ENCODE results near the gene PODXL.

PODXL gene

DNA sequence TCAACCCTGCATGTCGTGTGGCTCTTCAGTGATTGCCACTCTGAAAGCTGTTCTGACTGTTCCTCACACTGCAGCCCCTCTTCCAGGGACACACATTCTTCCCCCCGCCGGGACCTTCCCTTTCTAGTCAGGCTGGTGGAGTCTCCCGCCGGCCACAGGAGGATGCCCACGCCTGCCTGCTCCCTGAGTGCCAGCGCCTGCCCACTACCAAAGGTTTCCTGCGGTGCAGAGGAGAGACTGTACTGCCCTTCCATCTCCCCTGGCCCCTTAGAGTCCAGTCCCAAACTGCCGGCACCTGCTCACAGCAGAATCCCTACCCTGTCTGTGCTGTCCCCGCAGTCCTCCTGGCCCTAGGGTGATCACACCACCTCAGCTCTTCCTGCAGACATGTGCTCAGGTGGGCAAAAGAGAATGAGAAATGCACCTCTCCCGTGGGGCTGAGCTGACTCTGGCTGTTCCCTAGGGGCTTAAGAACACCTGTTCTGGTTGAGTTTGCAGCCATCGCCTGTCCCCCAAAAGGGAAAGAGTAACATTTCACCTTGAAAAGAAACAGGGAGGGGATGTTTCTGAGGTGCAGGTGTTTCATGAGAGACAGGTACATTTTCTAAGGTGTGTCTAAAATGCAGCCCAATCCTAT, 1.4 kb downstream of the PODXL start:
- Histone ChIP-seq H3K9ac (ENCODE audit: low read depth, low read length, poor library complexity) (peak overlapping the region; percentile 38), H2AK5ac (ENCODE audit: low read depth, low read length) (no peak overlapping the region), H3K14ac (ENCODE audit: low read length) (no peak overlapping the region), H3K4ac (ENCODE audit: low read length) (no peak overlapping the region), H4K8ac (ENCODE audit: low read depth, low read length) (no peak overlapping the region), H3K36me3 (replicated peaks in 1 of 2; ENCODE audit: control insufficient read depth in 2 of 2, insufficient read depth in 2 of 2, low read length in 2 of 2) (peaks cover 0 to 34% of the 10 kb centered on the region in 2 donors), H2BK120ac (ENCODE audit: low read depth, low read length) (no peak overlapping the region), H3K27ac (replicated peaks; ENCODE audit: low read length) (no peak overlapping the region), H2BK12ac (ENCODE audit: low read length) (no peak overlapping the region), H3K18ac (ENCODE audit: low read length) (no peak overlapping the region), H3K4me1 (ENCODE audit: control insufficient read depth in 2 of 2, insufficient read depth in 1 of 2, low read depth in 1 of 2, low read length in 2 of 2) (peaks cover 15 to 29% of the 10 kb centered on the region in 2 donors), H4K91ac (ENCODE audit: low read depth, low read length, poor library complexity) (no peak overlapping the region), H2BK5ac (ENCODE audit: low read length) (no peak overlapping the region), H3K4me3 (ENCODE audit: low read length in 2 of 2) (peak overlapping the region; percentile 81 to 82), H2AFZ (ENCODE audit: low read length) (no peak overlapping the region), H3K9me3 (replicated peaks in 1 of 2; ENCODE audit: control insufficient read depth in 2 of 2, insufficient read depth in 1 of 2, low read depth in 1 of 2, low read length in 2 of 2) (no peaks in the 10 kb centered on the region), H3K4me2 (ENCODE audit: insufficient read depth, low read length, poor library complexity, severe bottlenecking) (peak overlapping the region; percentile 87), H2BK15ac (ENCODE audit: low read length) (no peak overlapping the region), H3K27me3 (ENCODE audit: control insufficient read depth in 3 of 3, insufficient read depth in 3 of 3, low read depth in 1 of 3, low read length in 3 of 3) (peaks cover 0 to 14% (median 6%) of the 10 kb centered on the region in 3 experiments), H3K79me1 (ENCODE audit: low read depth, low read length) (no peaks in the 10 kb centered on the region), H3K23ac (ENCODE audit: low read depth, low read length, poor library complexity) (peak overlapping the region; percentile 3)
- no CpG with 5 or more reads among the region's 12 CpGs for WGBS, 2 donors (ENCODE audit: extremely low coverage in 2 of 2, insufficient read length in 2 of 2, insufficient replicate concordance in 1 of 2)
- DNase-seq (ENCODE audit: low spot score) = no peak

- Histone ChIP-seq H2BK5ac (ENCODE audit: low read length) (no peak overlapping the region), H2AFZ (ENCODE audit: low read length) (no peak overlapping the region), H3K4me1 (ENCODE audit: control insufficient read depth in 2 of 2, insufficient read depth in 1 of 2, low read depth in 1 of 2, low read length in 2 of 2) (peaks cover 15 to 29% of the 10 kb centered on the region in 2 donors), H4K8ac (ENCODE audit: low read depth, low read length) (no peak overlapping the region), H2BK15ac (ENCODE audit: low read length) (no peak overlapping the region), H3K4ac (ENCODE audit: low read length) (no peak overlapping the region), H3K4me3 (ENCODE audit: low read length in 2 of 2) (peak overlapping the region in 1 of 2 donors; percentile 81), H3K18ac (ENCODE audit: low read length) (no peak overlapping the region), H3K9ac (ENCODE audit: low read depth, low read length, poor library complexity) (no peak overlapping the region), H2BK120ac (ENCODE audit: low read depth, low read length) (no peak overlapping the region), H3K27ac (replicated peaks; ENCODE audit: low read length) (no peak overlapping the region), H2AK5ac (ENCODE audit: low read depth, low read length) (no peak overlapping the region), H3K27me3 (ENCODE audit: control insufficient read depth in 3 of 3, insufficient read depth in 3 of 3, low read depth in 1 of 3, low read length in 3 of 3) (peaks cover 0 to 14% (median 6%) of the 10 kb centered on the region in 3 experiments), H3K23ac (ENCODE audit: low read depth, low read length, poor library complexity) (no peak overlapping the region), H2BK12ac (ENCODE audit: low read length) (no peak overlapping the region), H3K36me3 (replicated peaks in 1 of 2; ENCODE audit: control insufficient read depth in 2 of 2, insufficient read depth in 2 of 2, low read length in 2 of 2) (peaks cover 3 to 44% of the 10 kb centered on the region in 2 donors), H3K4me2 (ENCODE audit: insufficient read depth, low read length, poor library complexity, severe bottlenecking) (no peak overlapping the region), H3K14ac (ENCODE audit: low read length) (no peak overlapping the region), H3K9me3 (replicated peaks in 1 of 2; ENCODE audit: control insufficient read depth in 2 of 2, insufficient read depth in 1 of 2, low read depth in 1 of 2, low read length in 2 of 2) (peaks cover 3 to 5% of the 10 kb centered on the region in 2 donors), H3K79me1 (ENCODE audit: low read depth, low read length) (no peaks in the 10 kb centered on the region), H4K91ac (ENCODE audit: low read depth, low read length, poor library complexity) (no peak overlapping the region)
- WGBS, 2 donors (ENCODE audit: extremely low coverage in 2 of 2, insufficient read length in 2 of 2, insufficient replicate concordance in 1 of 2) = no CpG with 5 or more reads among the region's 4 CpGs
- no peak for DNase-seq (ENCODE audit: low spot score)
Observed at GRCh38 chr7:131553931-131554330, 2.5 kb downstream of the PODXL start.

DNA sequence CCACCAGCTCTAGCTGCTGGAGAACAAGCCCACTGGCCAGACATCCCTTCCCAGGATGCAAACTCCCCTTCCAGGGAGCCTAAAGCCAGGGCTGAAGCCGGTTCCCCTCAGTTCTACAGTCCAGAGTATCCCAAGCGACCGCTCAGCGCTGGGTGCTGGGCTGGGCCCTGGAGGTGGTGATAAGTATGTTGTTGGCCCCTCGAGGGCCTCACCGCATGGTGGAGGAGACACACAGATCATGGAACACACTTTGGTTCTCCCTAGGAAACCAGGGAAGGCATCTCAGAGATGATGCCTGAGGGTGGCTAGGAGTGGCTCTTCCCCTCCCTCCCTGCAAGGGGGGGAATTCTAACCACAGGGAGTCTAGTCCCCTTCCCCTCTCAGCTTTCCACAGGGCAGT, 4.4 kb downstream of the PODXL start:
- Histone ChIP-seq H2AFZ (ENCODE audit: low read length) (no peak overlapping the region), H3K79me1 (ENCODE audit: low read depth, low read length) (no peaks in the 10 kb centered on the region), H3K14ac (ENCODE audit: low read length) (no peak overlapping the region), H3K18ac (ENCODE audit: low read length) (peak overlapping the region; percentile 51), H3K36me3 (replicated peaks in 1 of 2; ENCODE audit: control insufficient read depth in 2 of 2, insufficient read depth in 2 of 2, low read length in 2 of 2) (peaks cover 3 to 53% of the 10 kb centered on the region in 2 donors), H2BK12ac (ENCODE audit: low read length) (no peak overlapping the region), H3K23ac (ENCODE audit: low read depth, low read length, poor library complexity) (no peak overlapping the region), H3K9me3 (replicated peaks in 1 of 2; ENCODE audit: control insufficient read depth in 2 of 2, insufficient read depth in 1 of 2, low read depth in 1 of 2, low read length in 2 of 2) (peaks cover 3 to 10% of the 10 kb centered on the region in 2 donors), H3K9ac (ENCODE audit: low read depth, low read length, poor library complexity) (no peak overlapping the region), H4K91ac (ENCODE audit: low read depth, low read length, poor library complexity) (no peak overlapping the region), H3K4me1 (ENCODE audit: control insufficient read depth in 2 of 2, insufficient read depth in 1 of 2, low read depth in 1 of 2, low read length in 2 of 2) (peaks cover 12 to 23% of the 10 kb centered on the region in 2 donors), H2BK5ac (ENCODE audit: low read length) (peak overlapping the region; percentile 50), H3K27me3 (ENCODE audit: control insufficient read depth in 3 of 3, insufficient read depth in 3 of 3, low read depth in 1 of 3, low read length in 3 of 3) (peaks cover 0 to 12% (median 6%) of the 10 kb centered on the region in 3 experiments), H2AK5ac (ENCODE audit: low read depth, low read length) (peak overlapping the region; percentile 20), H4K8ac (ENCODE audit: low read depth, low read length) (no peak overlapping the region), H3K4ac (ENCODE audit: low read length) (no peak overlapping the region), H3K27ac (replicated peaks; ENCODE audit: low read length) (no peak overlapping the region), H3K4me2 (ENCODE audit: insufficient read depth, low read length, poor library complexity, severe bottlenecking) (no peak overlapping the region), H2BK120ac (ENCODE audit: low read depth, low read length) (no peak overlapping the region), H3K4me3 (ENCODE audit: low read length in 2 of 2) (no peak overlapping the region), H2BK15ac (ENCODE audit: low read length) (no peak overlapping the region)
- DNase-seq (ENCODE audit: low spot score) = no peak
- WGBS, 2 donors (ENCODE audit: extremely low coverage in 2 of 2, insufficient read length in 2 of 2, insufficient replicate concordance in 1 of 2) = no CpG with 5 or more reads among the region's 6 CpGs

DNA sequence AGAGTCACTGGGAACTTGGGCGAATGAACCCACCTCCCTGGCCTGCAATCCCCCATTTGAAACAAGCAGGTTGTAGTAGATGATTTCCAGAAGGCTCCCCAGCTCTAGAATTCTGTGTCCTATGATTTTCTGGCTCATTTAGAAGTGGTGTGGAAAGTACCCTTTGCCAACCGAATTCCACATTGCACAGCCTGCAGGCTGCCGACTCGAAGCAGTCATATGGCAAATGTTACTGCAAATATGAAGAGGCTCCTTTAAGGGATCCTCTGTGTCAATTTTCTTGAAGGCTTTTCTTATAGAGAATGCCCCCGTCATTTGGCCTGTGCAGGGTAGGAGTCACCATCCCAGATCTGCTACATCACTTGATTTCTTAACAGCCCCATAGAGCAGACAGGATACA, 5.6 kb downstream of the PODXL start:
- no CpG with 5 or more reads among the region's 5 CpGs for WGBS, 2 donors (ENCODE audit: extremely low coverage in 2 of 2, insufficient read length in 2 of 2, insufficient replicate concordance in 1 of 2)
- Histone ChIP-seq H2BK5ac (ENCODE audit: low read length) (no peak overlapping the region), H3K9ac (ENCODE audit: low read depth, low read length, poor library complexity) (no peak overlapping the region), H3K79me1 (ENCODE audit: low read depth, low read length) (no peaks in the 10 kb centered on the region), H3K27me3 (ENCODE audit: control insufficient read depth in 3 of 3, insufficient read depth in 3 of 3, low read depth in 1 of 3, low read length in 3 of 3) (peaks cover 0 to 9% (median 5%) of the 10 kb centered on the region in 3 experiments), H3K4me3 (ENCODE audit: low read length in 2 of 2) (no peak overlapping the region), H2BK120ac (ENCODE audit: low read depth, low read length) (no peak overlapping the region), H3K4me1 (ENCODE audit: control insufficient read depth in 2 of 2, insufficient read depth in 1 of 2, low read depth in 1 of 2, low read length in 2 of 2) (peaks cover 15 to 25% of the 10 kb centered on the region in 2 donors), H2BK15ac (ENCODE audit: low read length) (no peak overlapping the region), H3K23ac (ENCODE audit: low read depth, low read length, poor library complexity) (no peak overlapping the region), H2AFZ (ENCODE audit: low read length) (no peak overlapping the region), H3K4me2 (ENCODE audit: insufficient read depth, low read length, poor library complexity, severe bottlenecking) (no peak overlapping the region), H2BK12ac (ENCODE audit: low read length) (no peak overlapping the region), H3K14ac (ENCODE audit: low read length) (no peak overlapping the region), H2AK5ac (ENCODE audit: low read depth, low read length) (no peak overlapping the region), H4K8ac (ENCODE audit: low read depth, low read length) (no peak overlapping the region), H3K36me3 (replicated peaks in 1 of 2; ENCODE audit: control insufficient read depth in 2 of 2, insufficient read depth in 2 of 2, low read length in 2 of 2) (peaks cover 4 to 59% of the 10 kb centered on the region in 2 donors), H3K18ac (ENCODE audit: low read length) (no peak overlapping the region), H4K91ac (ENCODE audit: low read depth, low read length, poor library complexity) (no peak overlapping the region), H3K27ac (replicated peaks; ENCODE audit: low read length) (no peak overlapping the region), H3K4ac (ENCODE audit: low read length) (no peak overlapping the region), H3K9me3 (replicated peaks in 1 of 2; ENCODE audit: control insufficient read depth in 2 of 2, insufficient read depth in 1 of 2, low read depth in 1 of 2, low read length in 2 of 2) (peaks cover 3 to 10% of the 10 kb centered on the region in 2 donors)
- no peak for DNase-seq (ENCODE audit: low spot score)

Measured in neuronal stem cell (in vitro differentiated cells).